Endometrial microvascular endothelial cells (primary cell): ENCODE results near the gene THRA. TPM values are rescaled to one million over a fixed set of nuclear protein-coding genes. Genes with fewer than 3 reads are reported as not detected.
"Not testable (repeated sequence)": the region's sequence is repeated elsewhere in the genome, so short reads cannot be mapped to it uniquely, and the experiment has no call there.

Experiments used
- in situ Hi-C: cut with HindIII; loops from 2 replicates; pipeline ENCODE4 v1.10.0; 2017; ENCODE audit warnings: low sequenced_read_pairs, low pct_unique_long_range_greater_than_20kb; ENCODE audit errors: inconsistent ontology term
- total RNA-seq: library from RNA; depleted of rRNA; stranded (reverse); fragments of >200 nt; gene quantifications from one replicate; pipeline ENCODE4 v1.2.3, GENCODE V29; 2015; ENCODE audit errors: inconsistent ontology term

The THRA gene
- total RNA-seq, 1 donor from 2014 or later: 17.8 TPM

DNA sequence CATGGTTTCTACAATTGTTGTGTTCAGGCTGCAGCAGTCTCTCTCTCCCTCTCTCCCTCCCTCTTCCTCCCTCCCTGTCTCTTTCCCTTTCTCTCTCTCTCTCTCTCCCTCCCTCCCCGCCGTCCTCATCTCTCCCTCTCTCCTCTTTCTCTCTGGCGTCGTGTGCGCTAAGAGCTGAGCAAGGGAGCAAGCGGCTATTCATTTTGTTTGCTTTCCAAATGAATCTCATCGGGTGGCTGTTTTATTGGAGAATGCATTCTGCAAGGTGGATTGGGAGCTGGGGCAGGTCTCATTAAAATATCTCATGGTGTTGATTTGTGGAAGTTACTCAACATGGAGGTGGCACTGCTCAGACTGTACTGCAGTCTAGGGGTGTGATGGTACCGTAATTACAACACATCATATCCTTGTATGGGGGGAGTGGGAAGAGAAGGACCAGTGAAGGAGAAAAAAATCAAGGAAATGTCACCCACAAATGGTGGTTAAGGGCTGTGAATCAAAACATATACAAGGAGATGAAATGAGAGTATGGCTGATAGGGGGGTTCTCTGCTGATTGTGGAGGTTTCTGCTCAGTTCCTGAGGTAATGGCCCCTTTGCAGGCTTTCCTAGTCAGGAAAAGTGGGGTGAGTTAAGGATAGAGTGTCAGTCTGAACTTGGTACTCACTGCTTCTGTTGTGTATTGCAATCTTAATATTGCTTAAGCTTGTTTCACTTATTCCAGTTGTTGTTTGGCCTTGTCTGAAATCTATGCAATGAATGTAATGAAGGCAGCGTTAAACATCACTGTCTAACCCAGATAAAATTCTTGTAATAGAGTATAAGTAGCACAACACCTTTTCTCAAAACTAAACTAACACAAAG, 61.7 kb downstream of the THRA start:
- in situ Hi-C loops: no loop called here

- in situ Hi-C loops: no loop called here
These were observed 66.7 kb downstream of the THRA start for GRCh38 chr17:40129498-40129897.

GRCh38 chr17:40130352-40131042, 67.7 kb downstream of the THRA start:
- in situ Hi-C loops: no loop called here

- in situ Hi-C loops: no loop called here
These were observed 71.4 kb downstream of the THRA start for GRCh38 chr17:40134184-40134583.

- in situ Hi-C loops: no loop called here
These were observed 73.1 kb downstream of the THRA start for GRCh38 chr17:40135817-40136216.

GRCh38 chr17:40139566-40140058, 76.8 kb downstream of the THRA start:
- in situ Hi-C loops: no loop called here

DNA sequence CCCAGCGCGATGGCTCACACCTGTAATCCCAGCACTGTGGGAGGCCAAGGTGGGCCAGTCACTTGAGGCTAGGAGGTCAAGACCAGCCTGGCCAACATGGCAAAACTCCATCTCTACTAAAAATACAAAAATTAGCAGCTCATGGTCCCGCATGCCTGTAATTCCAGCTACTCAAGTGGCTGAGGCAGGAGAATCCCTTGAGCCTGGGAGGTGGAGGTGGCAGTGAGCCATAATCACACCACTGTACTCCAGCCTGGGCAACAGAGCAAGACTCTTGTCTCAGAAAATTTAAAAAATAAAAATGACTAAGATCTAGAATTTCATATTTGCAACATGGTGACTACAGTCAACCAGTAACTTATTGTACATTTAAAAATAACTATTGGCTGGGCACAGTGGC, 80.4 kb downstream of the THRA start:
- in situ Hi-C loops: not testable (repeated sequence)

Other genes with a start within 250 kb of the THRA start
- gene IKZF3, start 198.7 kb upstream of the THRA start, total RNA-seq: not detected
- gene ZPBP2, start 194.8 kb upstream of the THRA start, total RNA-seq: not detected
- 0.19 TPM for gene GSDMB, start 144.3 kb upstream of the THRA start, total RNA-seq
- gene ORMDL3, start 135.4 kb upstream of the THRA start, total RNA-seq: 13.8 TPM
- gene LRRC3C, start 135.2 kb upstream of the THRA start, total RNA-seq: not detected
- gene GSDMA, start 100.0 kb upstream of the THRA start, total RNA-seq: not detected
- gene PSMD3, start 82.2 kb upstream of the THRA start, total RNA-seq: 212 TPM
- gene CSF3, start 47.5 kb upstream of the THRA start, total RNA-seq: 25.4 TPM
- gene MED24, start 8.6 kb upstream of the THRA start, total RNA-seq: 135 TPM
- 2.2 TPM for gene NR1D1, start 37.6 kb downstream of the THRA start, total RNA-seq
- gene MSL1, start 59.0 kb downstream of the THRA start, total RNA-seq: 78.9 TPM
- gene CASC3, start 77.6 kb downstream of the THRA start, total RNA-seq: 48.9 TPM
- gene RAPGEFL1, start 114.5 kb downstream of the THRA start, total RNA-seq: 2.6 TPM
- 7.3 TPM for gene WIPF2, start 156.3 kb downstream of the THRA start, total RNA-seq
- 40.8 TPM for gene CDC6, start 224.9 kb downstream of the THRA start, total RNA-seq
- gene RARA, start 246.2 kb downstream of the THRA start, total RNA-seq: 32.1 TPM